ENCODE data around the gene NR5A2.
"Not testable (repeated sequence)": the region's sequence is repeated elsewhere in the genome, so short reads cannot be mapped to it uniquely, and the experiment has no call there.

Gene NR5A2

GRCh38 chr1:200181861-200182260 is 154.4 kb downstream of the NR5A2 start:
- DNase-seq (ENCODE audit: extremely low spot score, insufficient read length, low read depth) (no peak), FAIRE-seq (no peak)

- FAIRE-seq (no peak), DNase-seq (ENCODE audit: extremely low spot score, insufficient read length, low read depth) (no peak)
These were observed 155.2 kb downstream of the NR5A2 start for GRCh38 chr1:200182701-200183100.

- FAIRE-seq, result no peak
- DNase-seq (ENCODE audit: extremely low spot score, insufficient read length, low read depth), result no peak
These were observed 156.1 kb downstream of the NR5A2 start for GRCh38 chr1:200183637-200184036.

GRCh38 chr1:200184196-200184595 is 156.7 kb downstream of the NR5A2 start:
- FAIRE-seq (no peak), DNase-seq (ENCODE audit: extremely low spot score, insufficient read length, low read depth) (no peak)

GRCh38 chr1:200185191-200185590 is 157.7 kb downstream of the NR5A2 start:
- not testable (repeated sequence) for FAIRE-seq; DNase-seq (ENCODE audit: extremely low spot score, insufficient read length, low read depth)

GRCh38 chr1:200187332-200187731 is 159.8 kb downstream of the NR5A2 start:
- FAIRE-seq; DNase-seq (ENCODE audit: extremely low spot score, insufficient read length, low read depth): not testable (repeated sequence)

GRCh38 chr1:200191993-200192392 is 164.5 kb downstream of the NR5A2 start:
- FAIRE-seq (no peak), DNase-seq (ENCODE audit: extremely low spot score, insufficient read length, low read depth) (no peak)

- DNase-seq (ENCODE audit: extremely low spot score, insufficient read length, low read depth) (no peak), FAIRE-seq (no peak)
These were observed 167.0 kb downstream of the NR5A2 start for GRCh38 chr1:200194477-200194876.

- DNase-seq (ENCODE audit: extremely low spot score, insufficient read length, low read depth) (no peak), FAIRE-seq (no peak)
These were observed 170.7 kb downstream of the NR5A2 start for GRCh38 chr1:200198236-200198635.

GRCh38 chr1:200205216-200205995 is 177.9 kb downstream of the NR5A2 start:
- DNase-seq (ENCODE audit: extremely low spot score, insufficient read length, low read depth) (no peak), FAIRE-seq (no peak)

GRCh38 chr1:200206340-200206739 is 178.8 kb downstream of the NR5A2 start:
- FAIRE-seq (no peak), DNase-seq (ENCODE audit: extremely low spot score, insufficient read length, low read depth) (no peak)

- FAIRE-seq, result no peak
- no peak for DNase-seq (ENCODE audit: extremely low spot score, insufficient read length, low read depth)
These were observed 179.3 kb downstream of the NR5A2 start for GRCh38 chr1:200206761-200207160.

- FAIRE-seq (peak; percentile 84), DNase-seq (ENCODE audit: extremely low spot score, insufficient read length, low read depth) (no peak)
These were observed 180.2 kb downstream of the NR5A2 start for GRCh38 chr1:200207711-200208126.

- no peak for DNase-seq (ENCODE audit: extremely low spot score, insufficient read length, low read depth)
- no peak for FAIRE-seq
These were observed 183.6 kb downstream of the NR5A2 start for GRCh38 chr1:200211157-200211556.

- no peak for FAIRE-seq
- DNase-seq (ENCODE audit: extremely low spot score, insufficient read length, low read depth), result no peak
These were observed 185.9 kb downstream of the NR5A2 start for GRCh38 chr1:200213392-200213791.

- DNase-seq (ENCODE audit: extremely low spot score, insufficient read length, low read depth), result no peak
- no peak for FAIRE-seq
These were observed 186.4 kb downstream of the NR5A2 start for GRCh38 chr1:200213921-200214320.

- DNase-seq (ENCODE audit: extremely low spot score, insufficient read length, low read depth) (no peak), FAIRE-seq (no peak)
These were observed 187.8 kb downstream of the NR5A2 start for GRCh38 chr1:200215350-200215749.

- FAIRE-seq, result no peak
- no peak for DNase-seq (ENCODE audit: extremely low spot score, insufficient read length, low read depth)
These were observed 190.2 kb downstream of the NR5A2 start for GRCh38 chr1:200217703-200218102.

GRCh38 chr1:200221614-200222282 is 194.2 kb downstream of the NR5A2 start:
- no peak for DNase-seq (ENCODE audit: extremely low spot score, insufficient read length, low read depth)
- no peak for FAIRE-seq

- FAIRE-seq, result no peak
- no peak for DNase-seq (ENCODE audit: extremely low spot score, insufficient read length, low read depth)
These were observed 195.7 kb downstream of the NR5A2 start for GRCh38 chr1:200223207-200223606.

GRCh38 chr1:200223613-200224012 is 196.1 kb downstream of the NR5A2 start:
- DNase-seq (ENCODE audit: extremely low spot score, insufficient read length, low read depth) (no peak), FAIRE-seq (no peak)

Measured in GM18507 (cell line).